Activated naive CD4-positive, alpha-beta T cell treated with anti-CD3 and anti-CD28 coated beads, Interleukin-2, amount 50 U/mL, for 24 hours (primary cell): ENCODE results near the gene PHIP.
"Not testable (repeated sequence)": the region's sequence is repeated elsewhere in the genome, so short reads cannot be mapped to it uniquely, and the experiment has no call there.

Experiments
- H3K27ac Mint-ChIP-seq: one replicate; pipeline ENCODE4 v1.8.0; 2021; ENCODE audit warnings: mild to moderate bottlenecking, mixed read lengths
- H3K27me3 Mint-ChIP-seq: one replicate; pipeline ENCODE4 v1.8.0; 2021; ENCODE audit warnings: mixed read lengths
- H3K36me3 Mint-ChIP-seq: one replicate; pipeline ENCODE4 v1.8.0; 2021; ENCODE audit warnings: mixed read lengths
- H3K4me1 Mint-ChIP-seq: one replicate; pipeline ENCODE4 v1.8.0; 2021; ENCODE audit warnings: mixed read lengths
- H3K4me3 Mint-ChIP-seq: one replicate; pipeline ENCODE4 v1.8.0; 2021; ENCODE audit warnings: mild to moderate bottlenecking, mixed read lengths
- H3K9me3 Mint-ChIP-seq: one replicate; pipeline ENCODE4 v1.8.0; 2021; ENCODE audit warnings: mixed read lengths

PHIP gene

DNA sequence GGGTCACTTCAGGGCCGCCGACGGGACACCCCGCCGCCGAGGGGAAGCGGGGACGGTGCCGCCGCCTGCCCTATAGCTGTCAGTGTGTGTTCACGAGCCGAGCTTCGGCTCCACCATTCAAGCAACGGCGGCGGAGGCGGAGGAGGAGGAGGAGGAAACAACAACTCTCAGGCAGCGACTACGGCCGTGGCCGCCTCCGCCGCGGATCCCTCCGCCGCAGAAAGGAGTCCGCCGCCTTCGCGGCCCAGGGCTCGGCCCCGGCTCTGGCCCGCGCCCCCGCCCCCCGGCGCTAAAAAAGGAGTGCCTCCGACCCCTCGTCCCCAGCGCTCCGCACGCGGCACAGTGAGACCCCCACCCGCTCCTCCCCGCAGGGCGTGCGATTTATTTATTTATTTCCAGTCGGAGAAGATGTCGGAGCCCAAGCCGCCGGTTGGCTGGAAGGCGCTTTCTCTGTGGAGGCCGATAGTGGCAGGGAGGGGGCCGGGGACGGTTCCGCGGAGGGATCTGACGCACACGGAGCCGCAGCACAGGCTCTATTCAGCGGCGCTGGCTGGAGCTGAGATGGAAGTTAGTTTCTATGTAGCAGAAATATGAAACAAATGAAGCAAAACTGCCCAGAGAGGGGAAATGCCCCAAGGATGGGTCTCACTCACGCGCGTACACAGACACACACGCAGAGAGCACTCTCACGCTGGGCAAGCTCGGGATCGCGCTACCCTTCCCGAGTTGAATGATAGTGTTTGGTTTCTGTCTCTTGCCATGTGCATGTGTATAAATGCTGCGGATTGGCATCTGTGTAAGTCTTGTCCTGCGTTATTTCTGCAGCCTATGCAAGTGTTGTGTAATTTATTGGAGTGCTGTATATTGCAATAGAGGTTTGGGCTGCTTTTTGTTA is at the start of gene PHIP:
PHIP (minus strand) TSS at position 180 of the 895 bp plus-strand sequence. CDS start 186 bp downstream, outside the sequence.
- peak within 1 kb of the TSS; percentile 99 for H3K27ac Mint-ChIP-seq
- H3K36me3 Mint-ChIP-seq = no peaks in the 10 kb centered on the region
- no peaks in the 10 kb centered on the region for H3K9me3 Mint-ChIP-seq
- peak within 1 kb of the TSS; percentile 98 for H3K4me3 Mint-ChIP-seq
- H3K4me1 Mint-ChIP-seq = peaks cover 43% of the 10 kb centered on the region
- H3K27me3 Mint-ChIP-seq = peaks cover 6% of the 10 kb centered on the region

DNA sequence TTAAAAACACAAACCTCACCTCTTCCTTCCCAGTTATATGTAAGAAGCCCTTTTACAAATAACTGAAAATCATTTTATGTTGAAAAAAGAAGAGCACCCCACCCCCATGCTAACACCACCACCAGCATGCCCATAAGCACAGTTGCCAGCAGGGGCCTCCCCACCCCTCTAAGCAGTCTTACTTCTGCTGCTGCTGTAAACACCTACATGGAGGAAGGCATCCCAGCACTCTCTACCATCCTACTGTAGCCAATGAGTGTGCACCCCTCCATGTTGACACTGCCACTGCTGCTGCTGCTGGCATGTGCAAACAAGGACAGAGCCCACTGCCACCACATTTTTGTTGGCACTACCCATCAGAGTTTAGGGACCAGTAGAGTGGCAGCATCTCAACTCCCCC is 49.6 kb upstream of the PHIP start:
- H3K27ac Mint-ChIP-seq = no peak overlapping the region
- no peak overlapping the region for H3K4me3 Mint-ChIP-seq
- H3K9me3 Mint-ChIP-seq = no peaks in the 10 kb centered on the region
- H3K36me3 Mint-ChIP-seq = no peaks in the 10 kb centered on the region
- H3K27me3 Mint-ChIP-seq = peaks cover 5% of the 10 kb centered on the region
- H3K4me1 Mint-ChIP-seq = no peaks in the 10 kb centered on the region

DNA sequence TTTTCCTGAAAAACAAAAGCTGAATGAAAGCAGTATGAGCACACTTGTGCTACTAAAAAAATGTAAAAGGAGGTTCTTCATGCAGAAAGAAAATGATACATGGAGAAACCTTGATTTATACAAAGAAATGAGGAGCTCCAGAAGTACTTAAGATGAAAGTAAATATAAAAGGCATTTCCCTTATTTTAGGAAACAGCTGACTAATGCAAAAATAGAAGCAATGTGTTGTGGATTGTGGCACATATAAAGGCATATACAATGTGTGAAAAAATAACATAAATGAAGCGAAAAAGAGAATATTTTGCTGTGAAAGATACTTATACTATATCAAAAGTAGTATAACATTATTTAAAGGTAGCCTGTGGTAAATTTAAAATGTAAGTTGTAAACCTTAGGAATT is 41.2 kb upstream of the PHIP start:
- Mint-ChIP-seq H3K4me1 (no peaks in the 10 kb centered on the region), H3K27ac (no peak overlapping the region), H3K4me3 (no peak overlapping the region), H3K27me3 (peaks cover 18% of the 10 kb centered on the region), H3K9me3 (peaks cover 7% of the 10 kb centered on the region), H3K36me3 (no peaks in the 10 kb centered on the region)

DNA sequence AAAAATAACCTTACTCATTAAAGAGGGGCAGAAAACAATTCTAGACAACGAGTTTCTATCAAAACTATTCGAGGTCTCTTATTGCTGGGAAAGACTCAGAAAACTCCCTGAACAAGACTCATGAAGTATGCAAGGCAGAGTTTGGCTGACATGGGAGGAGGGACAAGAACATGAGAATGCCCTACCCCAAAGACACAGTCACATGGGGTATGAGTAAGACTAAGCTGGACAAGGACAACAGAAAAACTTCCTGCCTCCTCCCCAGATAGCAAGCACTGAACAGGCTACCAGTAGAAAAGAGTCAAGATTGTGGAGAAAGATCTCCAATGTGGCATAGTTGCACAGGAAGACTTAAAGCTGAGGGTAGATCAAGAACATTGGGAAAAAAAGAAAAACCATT is 39.7 kb upstream of the PHIP start:
- Mint-ChIP-seq H3K27me3 (peaks cover 18% of the 10 kb centered on the region), H3K4me1 (no peaks in the 10 kb centered on the region), H3K36me3 (no peaks in the 10 kb centered on the region), H3K27ac (no peak overlapping the region), H3K9me3 (peaks cover 7% of the 10 kb centered on the region), H3K4me3 (no peak overlapping the region)

DNA sequence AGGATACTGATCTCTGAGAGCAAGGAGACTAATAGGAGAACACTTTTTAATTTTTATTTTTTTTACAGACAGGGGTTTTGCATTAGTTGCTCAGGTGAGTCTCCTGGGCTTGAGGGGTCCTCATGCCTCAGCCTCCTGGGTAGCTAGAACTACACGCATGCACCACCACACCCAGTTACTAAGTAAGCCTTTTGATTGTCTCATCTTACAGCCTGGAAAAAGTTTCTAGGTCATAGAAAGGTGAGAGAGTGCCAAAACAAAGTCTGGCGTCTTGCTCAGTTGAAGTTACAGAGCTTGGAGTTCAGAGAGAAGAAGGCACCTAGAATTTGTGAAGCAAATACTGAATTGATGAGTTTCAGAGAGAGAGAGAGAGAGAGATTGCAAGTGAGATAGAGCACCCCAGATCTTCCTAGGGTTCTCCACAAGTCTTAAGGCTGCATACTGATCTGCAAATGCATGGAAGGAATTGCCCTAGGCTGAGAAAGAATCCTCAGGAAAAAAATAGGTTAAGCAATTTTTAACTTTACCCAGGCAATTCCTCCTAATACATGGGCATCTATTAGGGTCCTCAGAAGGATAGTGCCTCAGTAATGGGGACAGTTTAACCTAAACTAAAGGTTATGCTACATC is 37.6 kb upstream of the PHIP start:
- Mint-ChIP-seq H3K4me3 (no peak overlapping the region), H3K9me3 (peaks cover 3% of the 10 kb centered on the region), H3K36me3 (no peaks in the 10 kb centered on the region), H3K4me1 (no peaks in the 10 kb centered on the region), H3K27me3 (peaks cover 16% of the 10 kb centered on the region), H3K27ac (no peak overlapping the region)

DNA sequence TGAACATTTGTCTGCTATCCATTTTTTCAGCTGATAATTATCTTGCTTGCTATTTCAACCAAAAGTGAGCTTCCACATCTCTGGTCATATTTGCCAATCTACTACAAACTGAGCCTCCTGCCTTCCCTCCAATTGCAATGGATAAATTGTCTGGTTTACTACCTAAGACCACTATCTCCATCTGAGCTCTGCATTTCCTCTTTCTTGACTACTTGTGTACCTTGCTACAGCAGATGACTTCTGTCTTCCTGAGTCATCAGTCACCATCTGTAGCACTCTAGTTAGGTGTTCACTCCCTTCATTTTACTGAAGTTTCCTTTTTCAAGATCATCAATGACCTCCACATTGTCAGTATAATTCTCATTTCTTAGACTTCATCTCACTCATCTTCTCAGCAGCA is 33.5 kb upstream of the PHIP start:
- Mint-ChIP-seq H3K4me3 (no peak overlapping the region), H3K9me3 (no peaks in the 10 kb centered on the region), H3K36me3 (no peaks in the 10 kb centered on the region), H3K27ac (no peak overlapping the region), H3K27me3 (peaks cover 9% of the 10 kb centered on the region), H3K4me1 (no peaks in the 10 kb centered on the region)

DNA sequence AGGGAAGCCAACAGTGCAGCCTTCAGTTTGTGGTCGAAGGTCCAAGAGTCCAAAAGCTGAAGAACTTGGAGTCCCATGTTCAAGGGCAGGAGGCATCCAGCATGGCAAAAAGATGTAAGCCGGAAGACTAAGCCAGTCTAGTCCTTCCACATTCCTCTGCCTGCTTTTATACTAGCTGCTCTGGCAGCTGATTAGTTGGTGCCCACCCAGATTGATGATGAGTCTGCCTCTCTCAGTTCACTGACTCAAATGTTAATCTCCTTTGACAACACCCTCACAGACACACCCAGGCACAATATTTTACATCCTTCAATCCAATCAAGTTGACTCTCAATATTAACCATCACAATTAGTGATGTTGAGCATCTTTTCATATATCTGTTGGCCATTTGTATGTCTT is 23.1 kb upstream of the PHIP start:
- no peaks in the 10 kb centered on the region for H3K4me1 Mint-ChIP-seq
- peaks cover 5% of the 10 kb centered on the region for H3K36me3 Mint-ChIP-seq
- H3K27ac Mint-ChIP-seq = no peak overlapping the region
- peaks cover 25% of the 10 kb centered on the region for H3K27me3 Mint-ChIP-seq
- no peak overlapping the region for H3K4me3 Mint-ChIP-seq
- H3K9me3 Mint-ChIP-seq = peaks cover 8% of the 10 kb centered on the region

DNA sequence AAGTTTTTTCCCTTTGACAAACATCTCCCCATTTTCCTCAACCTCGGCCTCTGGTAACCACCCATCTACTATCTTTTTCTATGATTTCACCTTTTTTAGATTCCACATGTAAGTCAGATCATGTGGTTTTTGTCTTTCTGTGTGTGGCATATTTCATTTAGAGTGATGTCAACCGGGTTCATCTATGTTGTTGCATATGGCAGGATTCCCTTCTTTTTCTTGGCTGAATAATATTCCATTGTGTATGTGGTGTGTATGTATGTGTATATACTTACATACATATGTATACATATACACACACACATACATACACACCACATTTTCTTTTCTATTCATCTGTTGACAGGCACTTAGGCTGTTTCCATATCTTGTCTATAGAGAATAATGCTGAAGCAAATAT is 22.2 kb upstream of the PHIP start:
- Mint-ChIP-seq H3K9me3 (peaks cover 8% of the 10 kb centered on the region), H3K4me1 (no peaks in the 10 kb centered on the region), H3K27me3 (peaks cover 22% of the 10 kb centered on the region), H3K36me3 (peaks cover 5% of the 10 kb centered on the region), H3K4me3 (no peak overlapping the region), H3K27ac (no peak overlapping the region)

DNA sequence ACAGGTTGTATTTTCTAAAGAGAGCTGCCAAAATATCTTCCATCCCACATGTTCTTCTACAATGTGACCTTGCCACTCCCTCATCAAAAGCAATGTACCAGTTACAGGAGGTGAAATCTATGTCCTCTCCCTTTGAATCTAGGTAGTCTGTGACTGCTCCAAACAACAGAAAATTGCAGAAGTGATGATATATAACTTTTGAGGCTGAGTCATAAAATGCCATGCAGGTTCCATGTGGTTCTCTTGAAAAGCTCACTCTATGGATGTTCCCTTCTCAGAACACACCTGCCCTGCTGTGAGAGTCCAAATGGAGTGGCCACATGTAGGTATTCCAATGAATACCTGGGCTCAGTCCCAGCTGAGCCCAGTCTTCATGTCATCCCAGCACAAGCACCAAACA is 16.9 kb upstream of the PHIP start:
- Mint-ChIP-seq H3K9me3 (no peaks in the 10 kb centered on the region), H3K4me1 (no peaks in the 10 kb centered on the region), H3K27ac (no peak overlapping the region), H3K27me3 (peaks cover 13% of the 10 kb centered on the region), H3K4me3 (no peak overlapping the region), H3K36me3 (no peaks in the 10 kb centered on the region)

DNA sequence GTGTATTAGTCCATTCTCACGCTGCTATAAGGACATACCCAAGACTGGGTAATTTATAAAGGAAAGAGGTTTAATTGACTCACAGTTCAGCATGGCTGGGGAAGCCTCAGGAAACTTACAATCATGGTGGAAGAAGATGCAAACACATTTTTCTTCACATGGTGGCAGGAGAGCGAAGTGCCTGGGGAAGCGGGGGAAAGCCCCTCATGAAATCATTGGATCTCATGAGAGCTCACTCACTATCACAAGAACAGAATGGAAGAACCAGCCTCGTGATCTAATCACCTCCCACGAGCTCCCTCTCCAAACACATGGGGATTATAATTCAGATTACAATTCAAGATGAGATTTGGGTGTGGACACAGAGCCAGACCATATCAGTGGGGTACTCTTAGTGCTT is 13.7 kb upstream of the PHIP start:
- not testable (repeated sequence) for H3K9me3 Mint-ChIP-seq, H3K4me3 Mint-ChIP-seq, H3K27ac Mint-ChIP-seq, H3K36me3 Mint-ChIP-seq, H3K4me1 Mint-ChIP-seq, H3K27me3 Mint-ChIP-seq

DNA sequence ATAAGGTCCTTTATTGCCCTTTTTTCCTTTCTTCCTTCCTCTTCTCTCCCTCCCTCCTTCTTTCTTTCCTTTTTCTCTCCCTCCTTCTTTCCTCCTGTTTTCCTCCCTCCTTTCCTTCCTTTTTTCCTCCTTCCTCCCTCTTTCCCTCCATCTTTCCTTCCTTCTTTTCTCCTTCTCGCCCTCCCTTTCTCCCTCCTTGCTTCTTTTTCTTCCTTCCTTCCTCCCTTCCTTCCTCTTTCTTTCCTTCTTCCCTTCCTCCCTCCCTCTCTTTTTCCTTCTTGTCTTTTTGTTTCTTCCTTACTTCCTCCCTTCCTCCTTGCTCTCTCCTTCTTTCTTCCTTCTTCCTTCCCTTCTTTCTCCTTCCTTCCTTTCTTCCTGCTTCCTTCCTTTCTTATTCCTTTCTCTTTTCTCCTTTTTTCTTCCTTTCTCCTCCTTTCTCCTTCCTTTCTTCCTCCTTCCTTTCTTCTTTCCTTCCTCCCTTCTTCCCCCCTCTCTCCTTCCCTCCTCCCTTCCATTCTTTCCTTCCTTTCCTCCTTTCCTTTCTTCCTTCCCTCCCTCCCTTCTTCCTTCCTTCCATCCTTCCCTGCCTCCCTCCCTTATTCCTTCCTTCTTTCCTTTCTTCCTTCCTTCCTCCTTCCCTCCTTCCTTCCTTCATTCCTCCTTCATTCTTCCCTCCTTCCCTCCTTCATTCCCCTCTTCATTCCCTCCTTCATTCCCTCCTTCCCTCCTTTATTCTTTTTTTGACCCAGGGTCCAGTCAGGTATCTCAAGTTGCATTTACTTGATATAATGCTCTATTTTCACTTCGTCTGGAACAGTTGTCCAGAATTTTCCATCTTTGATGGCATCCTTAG is 11.7 kb upstream of the PHIP start:
- Mint-ChIP-seq H3K4me3 (no peak overlapping the region), H3K27me3 (peaks cover 8% of the 10 kb centered on the region), H3K9me3 (no peaks in the 10 kb centered on the region), H3K27ac (no peak overlapping the region), H3K4me1 (no peaks in the 10 kb centered on the region), H3K36me3 (no peaks in the 10 kb centered on the region)

DNA sequence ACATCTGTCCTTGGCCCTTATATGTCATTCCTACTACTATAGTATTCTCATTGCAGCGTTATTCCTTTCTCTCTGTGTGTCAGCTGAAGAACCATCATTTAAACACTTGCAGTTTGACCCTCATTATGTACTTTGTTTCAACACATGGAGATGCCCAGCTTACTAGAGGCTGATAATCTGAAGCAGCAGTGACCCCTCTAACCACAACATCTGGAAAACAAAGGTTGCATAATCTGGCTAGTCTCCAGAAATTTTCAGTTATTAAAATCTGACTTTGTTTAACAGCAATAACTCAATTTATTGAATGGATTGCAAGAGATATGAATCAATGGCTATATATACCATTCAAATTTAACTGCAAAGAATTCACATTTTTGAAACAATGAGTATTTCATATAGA is 6.6 kb upstream of the PHIP start:
- no peak overlapping the region for H3K4me3 Mint-ChIP-seq
- peaks cover 6% of the 10 kb centered on the region for H3K4me1 Mint-ChIP-seq
- no peaks in the 10 kb centered on the region for H3K9me3 Mint-ChIP-seq
- H3K27me3 Mint-ChIP-seq = peaks cover 16% of the 10 kb centered on the region
- no peaks in the 10 kb centered on the region for H3K36me3 Mint-ChIP-seq
- no peak overlapping the region for H3K27ac Mint-ChIP-seq

DNA sequence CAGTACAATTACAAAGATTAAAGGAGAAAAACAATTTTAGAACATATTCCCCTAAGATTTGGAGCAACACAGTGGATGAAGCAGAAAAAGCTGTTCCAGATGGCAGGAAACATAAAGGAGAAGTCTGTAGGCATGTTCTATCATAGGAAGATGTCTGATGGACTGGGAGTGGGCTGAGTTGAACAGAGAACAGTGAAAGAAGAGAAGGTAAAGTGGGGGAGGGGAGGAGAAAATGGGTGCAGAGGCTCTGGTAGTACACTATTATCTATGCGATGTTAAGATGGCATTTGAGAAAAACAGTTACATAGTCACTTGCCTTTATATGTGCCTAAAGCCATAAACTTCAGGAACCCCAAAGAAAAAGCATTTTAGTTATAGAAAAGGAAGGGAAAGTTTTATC is 4.2 kb upstream of the PHIP start:
- H3K36me3 Mint-ChIP-seq = no peaks in the 10 kb centered on the region
- peaks cover 16% of the 10 kb centered on the region for H3K4me1 Mint-ChIP-seq
- no peak overlapping the region for H3K27ac Mint-ChIP-seq
- H3K9me3 Mint-ChIP-seq = no peaks in the 10 kb centered on the region
- H3K4me3 Mint-ChIP-seq = no peak overlapping the region
- H3K27me3 Mint-ChIP-seq = peaks cover 14% of the 10 kb centered on the region

DNA sequence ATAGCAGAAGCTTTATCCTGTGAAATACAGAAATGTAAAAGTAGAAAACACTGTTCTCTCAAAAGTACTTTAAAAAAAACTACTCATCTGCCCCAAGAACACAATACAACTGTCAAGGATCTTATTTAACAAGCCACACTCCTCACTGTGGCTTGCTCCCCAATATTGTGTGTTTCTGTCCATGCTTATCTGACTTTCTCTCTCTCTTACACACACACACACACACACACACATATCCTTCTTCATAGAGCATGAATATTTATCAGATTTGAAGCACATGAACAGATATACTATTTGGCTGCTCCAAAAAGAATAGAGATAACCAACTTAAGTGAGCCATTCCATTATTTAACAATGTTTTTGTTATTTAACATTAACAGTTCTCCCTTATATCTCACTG is 3.6 kb upstream of the PHIP start:
- Mint-ChIP-seq H3K4me3 (no peak overlapping the region), H3K36me3 (no peaks in the 10 kb centered on the region), H3K4me1 (peaks cover 17% of the 10 kb centered on the region), H3K9me3 (no peaks in the 10 kb centered on the region), H3K27me3 (peaks cover 14% of the 10 kb centered on the region), H3K27ac (no peak overlapping the region)

DNA sequence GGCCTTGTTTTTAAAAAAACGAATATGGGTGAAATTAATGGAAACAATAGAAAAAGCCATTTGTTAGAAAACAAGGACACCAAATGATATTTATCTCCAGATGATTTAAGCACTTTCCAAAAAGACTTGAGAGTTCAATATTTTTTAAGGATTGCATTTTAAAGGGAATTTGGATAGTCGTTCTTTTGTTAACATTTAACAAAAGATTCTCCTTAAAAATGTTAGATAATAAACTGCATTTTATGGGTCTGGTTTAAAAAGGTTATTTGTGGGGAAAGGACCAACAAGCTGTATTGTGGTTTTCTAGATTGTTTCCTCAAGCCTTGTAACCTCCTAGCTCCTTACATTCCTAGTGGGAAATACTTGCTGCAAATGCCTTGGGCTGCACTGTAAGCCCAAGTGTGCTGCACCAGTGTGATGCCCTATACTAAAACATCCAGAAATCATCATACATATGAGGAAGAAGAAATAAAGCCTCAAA is 1.5 kb upstream of the PHIP start:
- Mint-ChIP-seq H3K27me3 (peaks cover 12% of the 10 kb centered on the region), H3K4me3 (peak overlapping the region; percentile 98), H3K27ac (peak overlapping the region; percentile 99), H3K4me1 (peaks cover 38% of the 10 kb centered on the region), H3K9me3 (no peaks in the 10 kb centered on the region), H3K36me3 (no peaks in the 10 kb centered on the region)

DNA sequence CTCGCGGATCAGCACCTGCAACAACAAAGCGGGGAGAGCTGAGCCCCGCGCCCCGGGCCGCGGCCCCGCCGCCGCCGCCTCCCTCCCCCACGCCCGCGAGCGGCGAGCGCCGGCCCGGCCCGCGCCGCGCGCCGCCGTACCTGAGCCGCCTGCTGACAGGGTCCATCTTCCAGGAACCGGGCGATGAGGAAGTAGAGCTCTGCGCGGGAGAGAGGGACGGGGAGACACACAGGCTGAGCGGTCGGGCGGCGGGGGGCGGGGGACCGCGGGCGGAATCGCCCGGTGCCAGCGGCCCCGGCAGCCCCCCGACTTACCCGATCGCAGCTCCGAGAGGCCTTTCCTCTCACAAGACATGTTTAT is 359 bp downstream of the PHIP start:
- H3K27me3 Mint-ChIP-seq = peaks cover 6% of the 10 kb centered on the region
- H3K36me3 Mint-ChIP-seq = peaks cover 2% of the 10 kb centered on the region
- peak overlapping the region; percentile 98 for H3K4me3 Mint-ChIP-seq
- H3K9me3 Mint-ChIP-seq = no peaks in the 10 kb centered on the region
- H3K27ac Mint-ChIP-seq = peak overlapping the region; percentile 99
- peaks cover 50% of the 10 kb centered on the region for H3K4me1 Mint-ChIP-seq
